ENCODE results near the gene SLC38A3.

SLC38A3 gene

DNA sequence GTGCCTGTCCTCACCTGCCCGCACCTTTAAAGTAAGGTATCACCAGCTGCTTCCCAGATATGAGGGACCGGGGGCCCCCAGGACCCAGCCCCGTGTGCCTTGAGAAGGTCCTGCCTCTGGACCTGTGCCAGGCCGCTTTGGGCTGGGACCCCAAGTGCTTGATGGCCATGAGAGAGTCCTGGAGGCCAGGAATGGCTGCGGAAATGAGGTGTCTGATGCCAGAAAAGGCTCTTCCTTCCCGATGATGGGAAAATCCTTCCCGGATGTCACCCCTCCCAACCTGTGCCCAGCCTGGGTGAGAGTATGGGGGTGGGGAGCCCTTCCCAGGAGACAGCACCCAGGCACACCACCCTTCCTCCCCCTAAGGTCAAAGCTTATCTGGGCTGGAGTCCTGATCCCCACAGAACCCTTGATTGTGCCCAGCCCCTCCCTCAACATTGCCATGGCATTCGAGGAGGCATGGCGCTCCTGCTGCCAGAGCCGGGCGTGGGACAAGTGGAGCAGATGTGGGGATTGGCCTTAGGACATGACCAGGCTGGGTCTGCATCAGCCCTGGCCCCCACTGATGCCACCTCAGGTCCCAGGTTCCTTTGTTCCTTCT is 35.7 kb upstream of the SLC38A3 start:
- no peak for DNase-seq (ENCODE audit: low read depth)
- TF ChIP-seq, protein P1, sequence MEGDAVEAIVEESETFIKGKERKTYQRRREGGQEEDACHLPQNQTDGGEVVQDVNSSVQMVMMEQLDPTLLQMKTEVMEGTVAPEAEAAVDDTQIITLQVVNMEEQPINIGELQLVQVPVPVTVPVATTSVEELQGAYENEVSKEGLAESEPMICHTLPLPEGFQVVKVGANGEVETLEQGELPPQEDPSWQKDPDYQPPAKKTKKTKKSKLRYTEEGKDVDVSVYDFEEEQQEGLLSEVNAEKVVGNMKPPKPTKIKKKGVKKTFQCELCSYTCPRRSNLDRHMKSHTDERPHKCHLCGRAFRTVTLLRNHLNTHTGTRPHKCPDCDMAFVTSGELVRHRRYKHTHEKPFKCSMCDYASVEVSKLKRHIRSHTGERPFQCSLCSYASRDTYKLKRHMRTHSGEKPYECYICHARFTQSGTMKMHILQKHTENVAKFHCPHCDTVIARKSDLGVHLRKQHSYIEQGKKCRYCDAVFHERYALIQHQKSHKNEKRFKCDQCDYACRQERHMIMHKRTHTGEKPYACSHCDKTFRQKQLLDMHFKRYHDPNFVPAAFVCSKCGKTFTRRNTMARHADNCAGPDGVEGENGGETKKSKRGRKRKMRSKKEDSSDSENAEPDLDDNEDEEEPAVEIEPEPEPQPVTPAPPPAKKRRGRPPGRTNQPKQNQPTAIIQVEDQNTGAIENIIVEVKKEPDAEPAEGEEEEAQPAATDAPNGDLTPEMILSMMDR (IDR thresholded peaks at IDR 0.05; ENCODE audit: low read length, missing control alignments) = no peak
- no peak overlapping the region for H3K4me3 ChIP-seq (replicated peaks; ENCODE audit: low read depth, low read length)

DNA sequence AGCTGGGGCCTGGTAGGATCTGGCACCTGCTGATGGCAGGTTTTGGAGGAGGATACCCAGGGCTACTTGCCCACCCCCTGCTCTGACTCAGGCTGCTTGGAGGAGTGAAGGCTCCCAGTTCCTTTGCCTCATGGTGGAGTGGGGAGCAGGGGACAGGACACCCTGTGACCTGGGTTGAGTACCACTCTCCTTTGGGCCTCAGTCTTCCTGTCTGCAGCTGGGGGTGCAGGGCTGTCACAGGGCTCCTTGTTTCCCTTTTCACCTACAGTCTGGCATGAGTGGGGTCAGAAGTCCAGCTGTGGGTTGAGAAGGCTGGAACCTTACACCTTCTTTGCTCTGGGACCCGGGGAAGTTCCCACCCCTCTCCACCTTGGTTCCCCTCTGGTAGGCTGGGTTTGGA is 35.2 kb upstream of the SLC38A3 start:
- TF ChIP-seq, protein P1 (IDR thresholded peaks at IDR 0.05; ENCODE audit: low read length, missing control alignments) = no peak
- no peak for DNase-seq (ENCODE audit: low read depth)
- no peak overlapping the region for H3K4me3 ChIP-seq (replicated peaks; ENCODE audit: low read depth, low read length)

DNA sequence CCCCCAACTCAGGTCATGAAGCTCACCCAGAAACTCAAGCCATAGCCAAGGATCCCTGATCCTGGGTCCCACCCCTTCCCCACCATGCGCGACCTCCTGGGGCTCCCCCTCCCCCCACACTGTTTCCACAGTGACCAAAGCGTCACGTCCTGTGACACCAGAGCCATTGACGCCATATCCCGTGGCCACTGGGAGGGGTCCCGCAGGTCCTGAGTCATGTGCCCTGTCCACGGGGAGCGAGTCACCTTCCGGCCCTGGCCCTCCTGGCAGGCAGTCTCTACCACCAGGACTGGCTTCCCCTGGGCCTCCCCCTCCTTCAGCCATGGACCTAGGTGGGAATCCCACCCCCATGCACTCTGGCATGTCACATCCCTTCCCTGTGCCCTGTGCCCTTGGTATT is 34.4 kb upstream of the SLC38A3 start:
- TF ChIP-seq, protein P1 (IDR thresholded peaks at IDR 0.05; ENCODE audit: low read length, missing control alignments) = no peak
- DNase-seq (ENCODE audit: low read depth) = peak; percentile 90
- H3K4me3 ChIP-seq (replicated peaks; ENCODE audit: low read depth, low read length) = no peak overlapping the region

DNA sequence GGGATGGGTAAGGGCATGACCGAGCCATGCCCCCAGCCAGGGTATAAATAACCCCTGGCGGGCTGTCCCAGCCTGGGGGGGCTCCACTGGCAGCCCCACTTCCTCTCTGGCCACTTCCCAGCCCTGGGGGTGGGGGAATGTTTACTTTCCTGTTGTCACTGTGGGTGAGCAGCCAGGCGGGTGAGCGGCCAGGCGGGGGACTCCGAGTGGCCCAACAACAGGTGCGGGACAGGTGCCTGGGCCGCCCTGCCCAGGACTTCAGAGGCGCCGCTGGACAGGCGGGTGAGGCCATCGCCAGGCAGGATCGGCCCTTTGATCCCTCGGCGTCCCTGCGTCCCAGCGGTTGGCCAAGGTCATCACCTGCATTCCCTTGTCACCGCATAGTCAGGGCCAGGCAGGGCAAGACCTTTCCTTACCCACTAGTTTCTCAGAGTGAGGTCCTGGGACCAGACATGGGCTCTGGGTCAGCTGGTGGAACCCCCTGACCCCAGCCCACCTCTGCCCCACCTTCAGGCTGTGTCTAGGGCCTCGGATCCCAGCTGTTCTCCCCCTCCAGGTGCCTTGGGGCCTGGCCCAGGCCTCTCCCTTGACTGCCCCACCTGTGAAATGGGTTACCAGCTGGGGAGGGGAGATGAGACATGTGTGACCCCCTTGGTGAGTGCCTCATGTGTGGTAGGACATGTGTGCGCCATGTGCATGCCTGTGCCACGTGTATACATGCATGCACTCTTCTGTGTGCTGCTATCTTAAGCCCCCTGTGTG is 33.4 kb upstream of the SLC38A3 start:
- DNase-seq (ENCODE audit: low read depth) = no peak
- TF ChIP-seq, protein P1 (IDR thresholded peaks at IDR 0.05; ENCODE audit: low read length, missing control alignments) = no peak
- H3K4me3 ChIP-seq (replicated peaks; ENCODE audit: low read depth, low read length) = no peak overlapping the region

DNA sequence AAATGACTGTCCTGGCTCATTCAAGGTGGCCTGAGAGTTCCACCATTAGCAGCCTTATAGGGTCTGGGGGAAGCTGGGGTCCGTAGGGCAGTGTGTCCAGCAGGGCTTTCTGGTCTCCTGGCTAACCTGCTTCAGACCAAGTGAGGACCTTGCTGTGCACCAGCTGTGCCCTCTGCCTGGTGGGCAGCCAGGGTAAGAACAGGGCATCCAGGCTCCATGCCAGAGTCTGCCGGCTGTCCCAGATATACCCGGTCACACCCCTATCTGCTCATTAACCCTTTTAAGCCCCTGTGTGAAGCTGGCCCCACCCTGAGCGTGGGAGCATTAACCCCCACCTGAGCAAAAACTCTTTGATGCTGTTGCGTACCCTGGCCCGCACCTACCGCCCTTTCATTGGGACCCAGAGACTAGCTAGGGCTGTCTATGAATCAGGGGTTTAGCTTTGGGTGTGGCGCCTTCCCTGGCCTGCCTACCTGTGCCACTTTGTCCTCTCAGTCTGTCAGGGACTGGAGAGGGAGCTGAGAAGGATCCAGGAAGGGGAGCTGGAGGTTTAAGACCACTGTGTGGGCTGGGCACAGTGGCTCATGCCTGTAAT is 32.3 kb upstream of the SLC38A3 start:
- no peak overlapping the region for H3K4me3 ChIP-seq (replicated peaks; ENCODE audit: low read depth, low read length)
- no peak for DNase-seq (ENCODE audit: low read depth)
- TF ChIP-seq, protein P1 (IDR thresholded peaks at IDR 0.05; ENCODE audit: low read length, missing control alignments) = no peak

DNA sequence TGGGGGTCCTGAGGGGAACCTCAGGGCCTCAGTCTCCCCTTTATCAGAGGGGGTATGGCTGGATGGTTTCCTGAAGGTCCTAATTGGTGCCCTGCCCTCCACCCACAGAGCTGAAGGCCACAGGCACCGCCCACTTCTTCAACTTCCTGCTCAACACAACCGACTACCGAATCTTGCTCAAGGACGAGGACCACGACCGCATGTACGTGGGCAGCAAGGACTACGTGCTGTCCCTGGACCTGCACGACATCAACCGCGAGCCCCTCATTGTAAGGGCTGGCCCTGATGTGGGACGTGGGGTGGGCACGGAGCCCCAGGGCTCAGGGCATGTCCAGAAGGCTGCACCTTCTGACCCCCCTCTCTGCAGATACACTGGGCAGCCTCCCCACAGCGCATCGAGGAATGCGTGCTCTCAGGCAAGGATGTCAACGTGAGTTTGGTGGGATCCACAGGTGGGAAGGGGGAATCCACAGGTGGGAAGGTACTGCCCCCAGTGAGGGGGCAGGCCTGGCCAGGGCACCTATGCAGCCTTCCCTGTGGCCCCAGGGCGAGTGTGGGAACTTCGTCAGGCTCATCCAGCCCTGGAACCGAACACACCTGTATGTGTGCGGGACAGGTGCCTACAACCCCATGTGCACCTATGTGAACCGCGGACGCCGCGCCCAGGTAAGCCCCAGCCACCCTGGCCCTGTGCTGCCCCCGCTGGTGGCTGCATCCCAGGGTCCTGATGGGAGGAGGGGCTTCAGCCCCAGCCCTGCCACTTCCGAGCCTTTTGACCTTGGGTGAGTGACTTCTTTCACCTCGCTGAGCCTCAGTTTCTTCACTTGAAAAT is 31.2 kb upstream of the SLC38A3 start:
- no peak overlapping the region for H3K4me3 ChIP-seq (replicated peaks; ENCODE audit: low read depth, low read length)
- DNase-seq (ENCODE audit: low read depth) = no peak
- TF ChIP-seq, protein P1 (IDR thresholded peaks at IDR 0.05; ENCODE audit: low read length, missing control alignments) = no peak
